AG04450 (cell line): Measurements from ENCODE around the gene CDON. TPM values are rescaled to one million over a fixed set of nuclear protein-coding genes. Genes with fewer than 3 reads are reported as not detected.

Source experiments
- CTCF ChIA-PET: fragments of 300-600, 350-600 bp; formaldehyde crosslinking; extraction: SDS; loops from one replicate; lab custom pipeline; 2022; ENCODE audit warnings: antibody characterized with exemption, inconsistent platforms; lab: Charles Lee
- POLR2A ChIA-PET: fragments of 350-600 bp; formaldehyde crosslinking; extraction: SDS; loops from one replicate; lab custom pipeline; 2021; ENCODE audit warnings: antibody characterized with exemption, inconsistent platforms; lab: Yijun Ruan, JAX
- DNase-seq: peaks from one replicate; pipeline ENCODE4 v3.0.0-alpha.2; 2011; ENCODE audit warnings: low read depth, low spot score
- H3K27ac ChIP-seq: one replicate; pipeline ENCODE4 v1.5.1; 2012; ENCODE audit warnings: low read depth, low read length, control low read depth
- H3K27me3 ChIP-seq: one replicate; pipeline ENCODE4 v1.6.0; 2012; ENCODE audit warnings: low read length; ENCODE audit not compliant: control insufficient read depth, insufficient read depth
- H3K4me3 ChIP-seq: 2 replicates; pipeline ENCODE4 v1.5.1; 2011; ENCODE audit warnings: mild to moderate bottlenecking, low read depth, low read length, control low read depth
- H3K9me3 ChIP-seq: 2 replicates; pipeline ENCODE4 v1.5.1; 2012; ENCODE audit warnings: low read length; ENCODE audit not compliant: control insufficient read depth, insufficient read depth
- polyA minus RNA-seq: library from RNA; depleted of rRNA, polyadenylated mRNA; stranded (reverse); fragments of >200 nt; gene quantifications from 2 replicates; pipeline ENCODE4 v1.2.3, GENCODE V29; 2011; rRNA and poly(A)+ RNA removed
- polyA plus RNA-seq: library from polyadenylated mRNA; depleted of rRNA; stranded (reverse); fragments of >200 nt; gene quantifications from 2 replicates; pipeline ENCODE4 v1.2.3, GENCODE V29; 2011; rRNA removed
- TF ChIP-seq, protein P1 (sequence below): IDR thresholded peaks from 2 replicates; pipeline ENCODE4 v1.5.1; 2011; ENCODE audit warnings: low read depth, low read length, control low read depth, inconsistent platforms

CDON gene, protein sequence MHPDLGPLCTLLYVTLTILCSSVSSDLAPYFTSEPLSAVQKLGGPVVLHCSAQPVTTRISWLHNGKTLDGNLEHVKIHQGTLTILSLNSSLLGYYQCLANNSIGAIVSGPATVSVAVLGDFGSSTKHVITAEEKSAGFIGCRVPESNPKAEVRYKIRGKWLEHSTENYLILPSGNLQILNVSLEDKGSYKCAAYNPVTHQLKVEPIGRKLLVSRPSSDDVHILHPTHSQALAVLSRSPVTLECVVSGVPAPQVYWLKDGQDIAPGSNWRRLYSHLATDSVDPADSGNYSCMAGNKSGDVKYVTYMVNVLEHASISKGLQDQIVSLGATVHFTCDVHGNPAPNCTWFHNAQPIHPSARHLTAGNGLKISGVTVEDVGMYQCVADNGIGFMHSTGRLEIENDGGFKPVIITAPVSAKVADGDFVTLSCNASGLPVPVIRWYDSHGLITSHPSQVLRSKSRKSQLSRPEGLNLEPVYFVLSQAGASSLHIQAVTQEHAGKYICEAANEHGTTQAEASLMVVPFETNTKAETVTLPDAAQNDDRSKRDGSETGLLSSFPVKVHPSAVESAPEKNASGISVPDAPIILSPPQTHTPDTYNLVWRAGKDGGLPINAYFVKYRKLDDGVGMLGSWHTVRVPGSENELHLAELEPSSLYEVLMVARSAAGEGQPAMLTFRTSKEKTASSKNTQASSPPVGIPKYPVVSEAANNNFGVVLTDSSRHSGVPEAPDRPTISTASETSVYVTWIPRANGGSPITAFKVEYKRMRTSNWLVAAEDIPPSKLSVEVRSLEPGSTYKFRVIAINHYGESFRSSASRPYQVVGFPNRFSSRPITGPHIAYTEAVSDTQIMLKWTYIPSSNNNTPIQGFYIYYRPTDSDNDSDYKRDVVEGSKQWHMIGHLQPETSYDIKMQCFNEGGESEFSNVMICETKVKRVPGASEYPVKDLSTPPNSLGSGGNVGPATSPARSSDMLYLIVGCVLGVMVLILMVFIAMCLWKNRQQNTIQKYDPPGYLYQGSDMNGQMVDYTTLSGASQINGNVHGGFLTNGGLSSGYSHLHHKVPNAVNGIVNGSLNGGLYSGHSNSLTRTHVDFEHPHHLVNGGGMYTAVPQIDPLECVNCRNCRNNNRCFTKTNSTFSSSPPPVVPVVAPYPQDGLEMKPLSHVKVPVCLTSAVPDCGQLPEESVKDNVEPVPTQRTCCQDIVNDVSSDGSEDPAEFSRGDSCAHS (N-terminal part only)
- polyA plus RNA-seq = 2.6 and 4.0 TPM in 2 replicates
- polyA minus RNA-seq = 3.8 and 5.1 TPM in 2 replicates

DNA sequence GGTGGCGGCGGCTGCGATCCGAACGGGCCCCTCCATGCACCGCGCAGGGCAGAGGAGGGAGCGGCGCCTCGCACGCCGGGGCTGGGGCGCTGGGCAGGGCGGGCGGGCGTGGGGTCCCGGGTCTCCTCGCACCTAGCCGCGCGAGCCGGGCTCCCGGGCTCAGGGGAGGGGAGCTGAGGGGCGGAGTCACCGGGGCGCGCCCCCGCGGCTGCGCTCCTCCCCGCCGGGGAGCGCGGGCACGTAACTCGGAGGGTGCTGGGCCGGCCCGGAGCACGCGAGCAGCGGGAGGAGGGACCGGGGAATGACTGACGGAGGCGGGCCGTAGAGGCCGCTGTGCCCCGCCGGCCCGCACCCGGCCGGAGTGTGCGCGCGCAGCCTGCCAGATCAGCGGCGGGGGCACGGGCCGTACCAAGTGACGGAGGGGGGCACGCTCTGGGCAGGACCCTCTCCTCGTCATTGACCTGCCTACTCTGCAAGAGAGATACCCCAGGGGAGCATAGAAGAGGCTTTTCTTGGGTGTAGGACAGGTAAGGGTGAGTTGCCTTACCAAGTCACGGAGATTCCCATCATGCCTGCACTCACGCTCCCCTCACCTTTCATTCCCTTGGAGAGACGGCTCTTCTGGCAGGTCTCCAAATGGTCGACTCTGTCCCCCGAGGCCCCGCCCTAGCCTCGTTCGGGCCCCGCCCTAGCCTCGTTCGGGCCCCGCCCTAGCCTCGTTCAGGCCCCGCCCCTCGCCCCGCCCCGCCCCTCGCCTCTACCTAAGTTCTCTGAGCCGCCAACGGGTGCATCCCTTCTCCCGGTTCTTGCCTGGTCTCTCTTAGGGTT lies at the start of gene CDON:
Gene CDON, minus strand, starts transcription at position 188 of the 828 bp plus-strand sequence. CDS start 39,390 bp downstream, outside the sequence.
- TF ChIP-seq, protein P1, sequence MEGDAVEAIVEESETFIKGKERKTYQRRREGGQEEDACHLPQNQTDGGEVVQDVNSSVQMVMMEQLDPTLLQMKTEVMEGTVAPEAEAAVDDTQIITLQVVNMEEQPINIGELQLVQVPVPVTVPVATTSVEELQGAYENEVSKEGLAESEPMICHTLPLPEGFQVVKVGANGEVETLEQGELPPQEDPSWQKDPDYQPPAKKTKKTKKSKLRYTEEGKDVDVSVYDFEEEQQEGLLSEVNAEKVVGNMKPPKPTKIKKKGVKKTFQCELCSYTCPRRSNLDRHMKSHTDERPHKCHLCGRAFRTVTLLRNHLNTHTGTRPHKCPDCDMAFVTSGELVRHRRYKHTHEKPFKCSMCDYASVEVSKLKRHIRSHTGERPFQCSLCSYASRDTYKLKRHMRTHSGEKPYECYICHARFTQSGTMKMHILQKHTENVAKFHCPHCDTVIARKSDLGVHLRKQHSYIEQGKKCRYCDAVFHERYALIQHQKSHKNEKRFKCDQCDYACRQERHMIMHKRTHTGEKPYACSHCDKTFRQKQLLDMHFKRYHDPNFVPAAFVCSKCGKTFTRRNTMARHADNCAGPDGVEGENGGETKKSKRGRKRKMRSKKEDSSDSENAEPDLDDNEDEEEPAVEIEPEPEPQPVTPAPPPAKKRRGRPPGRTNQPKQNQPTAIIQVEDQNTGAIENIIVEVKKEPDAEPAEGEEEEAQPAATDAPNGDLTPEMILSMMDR = no peak
- ChIA-PET POLR2A (no interaction called here), CTCF (interaction anchor here (0.5 to 1.7 kb wide), 2 partner anchors 123 to 159 kb away, joined by 3 to 6 read pairs; partner anchors contain the start of gene PUS3)
- peak; percentile 61 for DNase-seq
- peak within 1 kb of the TSS; percentile 76 for H3K4me3 ChIP-seq
- no peaks in the 10 kb centered on the region; the same call in 1 of the 2 replicates for H3K9me3 ChIP-seq
- peak within 1 kb of the TSS; percentile 75 for H3K27ac ChIP-seq
- H3K27me3 ChIP-seq = peaks cover 29% of the 10 kb centered on the region

DNA sequence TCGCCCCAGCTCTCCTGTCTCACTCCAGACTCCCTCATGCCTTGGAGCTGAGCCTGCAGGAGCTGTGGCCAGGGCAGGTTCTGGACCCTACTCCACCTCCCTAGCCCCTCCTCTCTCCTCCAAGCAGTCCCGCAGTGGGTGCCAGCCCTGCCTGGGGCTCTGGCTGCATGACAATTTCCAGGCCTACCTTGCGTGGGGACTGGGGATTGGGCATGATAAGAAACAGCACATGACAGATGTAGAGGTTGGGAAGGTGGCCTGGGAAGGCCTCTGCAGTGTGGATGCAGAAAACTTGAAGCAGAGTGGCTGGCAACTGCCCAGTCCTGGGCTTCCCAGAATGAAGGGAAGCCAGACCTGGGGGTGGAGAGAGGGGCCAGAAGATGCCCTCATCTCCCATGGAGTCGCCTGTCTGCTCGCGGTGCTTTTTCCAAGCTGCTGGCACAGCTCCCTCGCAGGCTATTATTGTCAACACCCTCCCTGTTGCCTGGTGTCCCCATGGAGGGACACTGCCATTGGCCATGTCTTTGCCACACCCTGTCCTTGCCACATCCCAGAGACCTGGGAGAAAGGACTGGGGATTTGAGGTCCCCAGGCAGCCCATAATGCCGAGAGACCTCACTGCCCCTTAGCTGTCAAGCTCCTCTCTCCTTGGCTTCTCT lies 48.9 kb upstream of the CDON start:
- Histone ChIP-seq H3K4me3 (no peak overlapping the region), H3K9me3 (no peaks in the 10 kb centered on the region; the same call in 1 of the 2 replicates), H3K27ac (no peak overlapping the region), H3K27me3 (peaks cover 6% of the 10 kb centered on the region)
- ChIA-PET POLR2A (no interaction called here), CTCF (no interaction called here)
- no peak for DNase-seq
- TF ChIP-seq, protein P1 = no peak

DNA sequence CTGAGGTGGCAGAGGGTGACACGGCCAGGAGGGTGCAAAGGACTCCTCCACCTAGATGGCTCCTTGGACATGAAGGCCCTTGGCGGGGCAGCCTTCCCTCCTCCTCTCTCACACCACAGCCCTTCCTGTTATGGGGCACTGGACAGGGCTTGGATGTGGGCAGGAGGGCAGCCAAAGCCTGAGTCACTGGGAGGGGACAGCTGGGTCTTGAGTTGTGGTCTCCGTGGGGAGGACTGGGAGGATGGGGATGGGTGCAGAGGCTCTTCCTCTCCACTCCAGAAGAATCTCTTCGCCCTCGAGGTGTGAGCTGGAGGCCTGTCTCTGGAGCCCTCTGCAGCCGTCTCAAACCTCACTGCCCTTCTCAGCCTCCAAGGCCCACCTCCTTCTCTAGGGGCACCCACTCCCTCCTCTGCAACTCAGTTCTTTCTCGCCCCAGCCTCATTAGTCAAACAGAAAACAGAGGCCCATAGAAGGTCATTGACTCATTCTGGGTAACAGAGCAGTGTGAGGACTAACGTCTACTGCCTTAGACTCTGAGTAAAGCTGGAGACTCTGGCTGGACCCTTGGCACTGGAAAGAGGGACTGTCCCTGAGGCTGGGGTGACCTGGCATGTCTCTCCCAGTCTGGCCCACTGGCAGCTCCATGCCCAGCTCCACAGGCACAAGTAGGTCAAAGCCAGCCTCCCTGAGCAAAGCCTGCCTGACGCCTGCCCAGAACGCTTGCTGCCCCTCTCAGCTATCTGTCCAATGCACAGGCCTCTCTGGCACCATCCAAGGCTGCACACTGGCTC lies 47.5 kb upstream of the CDON start:
- H3K27me3 ChIP-seq = peaks cover 15% of the 10 kb centered on the region
- TF ChIP-seq, protein P1 = no peak
- ChIA-PET CTCF (no interaction called here), POLR2A (no interaction called here)
- H3K9me3 ChIP-seq = no peaks in the 10 kb centered on the region; the same call in 1 of the 2 replicates
- H3K27ac ChIP-seq = no peak overlapping the region
- DNase-seq = no peak
- no peak overlapping the region for H3K4me3 ChIP-seq
